ENCODE data around the gene MYOF. TPM values are rescaled to one million over a fixed set of nuclear protein-coding genes. Genes with fewer than 3 reads are reported as not detected.

MYOF gene
- polyA plus RNA-seq, 1 of the 3 experiments (the other 2 are of a cell fraction) = 103 TPM

- no peak overlapping the region for H3K9ac ChIP-seq
- no peaks in the 10 kb centered on the region; a peak in 1 of 4 replicates for H3K4me1 ChIP-seq (ENCODE audit: control insufficient read depth in 1 of 2, insufficient read depth in 2 of 2, low read depth in 1 of 2, low read length in 1 of 2)
- H3K9me2 ChIP-seq = no peaks in the 10 kb centered on the region
- H3K79me2 ChIP-seq (ENCODE audit: insufficient read depth) = no peaks in the 10 kb centered on the region
- H3K4me2 ChIP-seq = no peak overlapping the region
- no peak for DNase-seq
- H3K27me3 ChIP-seq (ENCODE audit: insufficient read depth) = no peaks in the 10 kb centered on the region
- CTCF ChIA-PET = interaction anchor here (0.7 kb wide), 1 partner anchor 254 kb away, joined by 3 read pairs; no protein-coding TSS in a partner anchor
- H2AFZ ChIP-seq (ENCODE audit: low read depth) = no peak overlapping the region
- POLR2A ChIA-PET = no interaction called here
- H3K4me3 ChIP-seq (ENCODE audit: low read depth in 2 of 2, low read length in 1 of 2) = no peak overlapping the region
- peaks cover 53 to 55% of the 10 kb centered on the region in 2 experiments for H3K36me3 ChIP-seq (replicated peaks in 1 of 2; ENCODE audit: control insufficient read depth in 1 of 2, insufficient read depth in 2 of 2, low read length in 1 of 2)
- WGBS (ENCODE audit: low lambda C conversion rate) = 79% methylated on average over 9 of the region's 9 CpGs
- peaks cover 6% of the 10 kb centered on the region for H3F3A ChIP-seq (replicated peaks; ENCODE audit: insufficient read depth)
- H3K27ac ChIP-seq (ENCODE audit: low read depth in 2 of 2, low read length in 1 of 2) = no peak overlapping the region
- no peak for TF ChIP-seq EP300 (IDR thresholded peaks at IDR 0.05; ENCODE audit: borderline replicate concordance in 1 of 2, low read depth in 1 of 2, low read length in 1 of 2)
- no peak for TF ChIP-seq RAD21 (IDR thresholded peaks at IDR 0.05; ENCODE audit: low read length)
- no peak for TF ChIP-seq JUND (IDR thresholded peaks at IDR 0.05)
- no peak for TF ChIP-seq MEF2A (IDR thresholded peaks at IDR 0.05; ENCODE audit: borderline replicate concordance, low read depth)
- TF ChIP-seq YY1 (IDR thresholded peaks at IDR 0.05; ENCODE audit: low read depth) = no peak
- TF ChIP-seq PBX3 (IDR thresholded peaks at IDR 0.05) = peak; percentile 41; the same call in 1 of the 2 replicates
- TF ChIP-seq SIN3A (IDR thresholded peaks at IDR 0.05; ENCODE audit: borderline replicate concordance, low read depth, low read length) = no peak
- no peaks in the 10 kb centered on the region for H4K20me1 ChIP-seq (ENCODE audit: insufficient read depth)
- H3K9me3 ChIP-seq = no peaks in the 10 kb centered on the region
Measured at GRCh38 chr10:93334901-93335327, 147.2 kb downstream of the MYOF start.

- H3K79me2 ChIP-seq (ENCODE audit: insufficient read depth) = no peaks in the 10 kb centered on the region
- no peak overlapping the region for H3K27ac ChIP-seq (ENCODE audit: low read depth in 2 of 2, low read length in 1 of 2)
- no peak overlapping the region for H3K4me2 ChIP-seq
- H3K4me1 ChIP-seq (ENCODE audit: control insufficient read depth in 1 of 2, insufficient read depth in 2 of 2, low read depth in 1 of 2, low read length in 1 of 2) = no peaks in the 10 kb centered on the region; a peak in 1 of 4 replicates
- H3K9me3 ChIP-seq = no peaks in the 10 kb centered on the region
- H4K20me1 ChIP-seq (ENCODE audit: insufficient read depth) = no peaks in the 10 kb centered on the region
- no peak overlapping the region for H3K4me3 ChIP-seq (ENCODE audit: low read depth in 2 of 2, low read length in 1 of 2)
- CTCF ChIA-PET = no interaction called here
- H3K9ac ChIP-seq = no peak overlapping the region
- DNase-seq = no peak
- no peaks in the 10 kb centered on the region for H3K27me3 ChIP-seq (ENCODE audit: insufficient read depth)
- no peaks in the 10 kb centered on the region for H3K9me2 ChIP-seq
- H2AFZ ChIP-seq (ENCODE audit: low read depth) = no peak overlapping the region
- H3F3A ChIP-seq (replicated peaks; ENCODE audit: insufficient read depth) = peaks cover 6% of the 10 kb centered on the region
- POLR2A ChIA-PET = no interaction called here
- peaks cover 57 to 62% of the 10 kb centered on the region in 2 experiments for H3K36me3 ChIP-seq (replicated peaks in 1 of 2; ENCODE audit: control insufficient read depth in 1 of 2, insufficient read depth in 2 of 2, low read length in 1 of 2)
- WGBS (ENCODE audit: low lambda C conversion rate) = 93% methylated on average over 3 of the region's 3 CpGs
- TF ChIP-seq REST (IDR thresholded peaks at IDR 0.05; ENCODE audit: low read depth, low read length) (no peak), SIN3A (IDR thresholded peaks at IDR 0.05; ENCODE audit: borderline replicate concordance, low read depth, low read length) (no peak), SMC3 (IDR thresholded peaks at IDR 0.05; ENCODE audit: low read depth, low read length) (no peak), NFIC (IDR thresholded peaks at IDR 0.05; ENCODE audit: borderline replicate concordance) (no peak), MXI1 (IDR thresholded peaks at IDR 0.05; ENCODE audit: low read depth, low read length) (no peak), MAX (IDR thresholded peaks at IDR 0.05; ENCODE audit: low read depth) (no peak), YY1 (IDR thresholded peaks at IDR 0.05; ENCODE audit: low read depth) (no peak), RFX5 (IDR thresholded peaks at IDR 0.05; ENCODE audit: low read length) (no peak), RCOR1 (IDR thresholded peaks at IDR 0.05; ENCODE audit: low read length) (no peak), FOXJ3 (CRISPR knock-in tag; IDR thresholded peaks at IDR 0.05) (no peak), PBX3 (IDR thresholded peaks at IDR 0.05) (no peak), USF1 (IDR thresholded peaks at IDR 0.05; ENCODE audit: borderline replicate concordance, low read depth) (no peak), ELF1 (IDR thresholded peaks at IDR 0.05) (no peak), EP300 (IDR thresholded peaks at IDR 0.05; ENCODE audit: borderline replicate concordance in 1 of 2, low read depth in 1 of 2, low read length in 1 of 2) (no peak), GATA2 (CRISPR knock-in tag; IDR thresholded peaks at IDR 0.05) (no peak), ZBTB33 (IDR thresholded peaks at IDR 0.05; ENCODE audit: borderline replicate concordance, low read depth) (no peak), TCF12 (IDR thresholded peaks at IDR 0.05) (no peak)
Measured at GRCh38 chr10:93334181-93334580, 148.0 kb downstream of the MYOF start.

Data from SK-N-SH (cell line).